Bronchial epithelial cell (primary cell): ENCODE measurements around the gene POR. TPM values are rescaled to one million over a fixed set of nuclear protein-coding genes. Genes with fewer than 3 reads are reported as not detected.
"Not testable (repeated sequence)": the region's sequence is repeated elsewhere in the genome, so short reads cannot be mapped to it uniquely, and the experiment has no call there.

Experiments
- DNase-seq: peaks from one replicate; pipeline ENCODE4 v3.0.0-alpha.2; 2010; ENCODE audit warnings: low read depth
- FAIRE-seq: peaks from 2 replicates; lab custom pipeline; 2011; peaks lifted over from hg19 to GRCh38; lab: Jason Lieb, UNC
- H3K27me3 ChIP-seq: 2 replicates; pipeline ENCODE4 v1.5.1; 2011; ENCODE audit warnings: low read length; ENCODE audit not compliant: control insufficient read depth, insufficient read depth
- H3K36me3 ChIP-seq: 2 replicates; pipeline ENCODE4 v1.5.1; 2011; ENCODE audit warnings: low read length; ENCODE audit not compliant: control insufficient read depth, insufficient read depth
- H3K4me3 ChIP-seq: 2 replicates; pipeline ENCODE4 v1.5.1; 2011; ENCODE audit warnings: mild to moderate bottlenecking, low read depth, low read length, control low read depth
- CTCF ChIP-seq: IDR thresholded peaks from 2 replicates; pipeline ENCODE4 v1.5.1; 2011; ENCODE audit warnings: mild to moderate bottlenecking, moderate library complexity, low read length, control low read depth, inconsistent platforms; ENCODE audit not compliant: insufficient read depth, severe bottlenecking
- total RNA-seq: library from RNA; depleted of rRNA; stranded (reverse); fragments of >200 nt; gene quantifications from 2 replicates; pipeline ENCODE4 v1.2.1, GENCODE V29; 2014

POR gene
- total RNA-seq, 1 donor from 2014 or later: 75.0 TPM

DNA sequence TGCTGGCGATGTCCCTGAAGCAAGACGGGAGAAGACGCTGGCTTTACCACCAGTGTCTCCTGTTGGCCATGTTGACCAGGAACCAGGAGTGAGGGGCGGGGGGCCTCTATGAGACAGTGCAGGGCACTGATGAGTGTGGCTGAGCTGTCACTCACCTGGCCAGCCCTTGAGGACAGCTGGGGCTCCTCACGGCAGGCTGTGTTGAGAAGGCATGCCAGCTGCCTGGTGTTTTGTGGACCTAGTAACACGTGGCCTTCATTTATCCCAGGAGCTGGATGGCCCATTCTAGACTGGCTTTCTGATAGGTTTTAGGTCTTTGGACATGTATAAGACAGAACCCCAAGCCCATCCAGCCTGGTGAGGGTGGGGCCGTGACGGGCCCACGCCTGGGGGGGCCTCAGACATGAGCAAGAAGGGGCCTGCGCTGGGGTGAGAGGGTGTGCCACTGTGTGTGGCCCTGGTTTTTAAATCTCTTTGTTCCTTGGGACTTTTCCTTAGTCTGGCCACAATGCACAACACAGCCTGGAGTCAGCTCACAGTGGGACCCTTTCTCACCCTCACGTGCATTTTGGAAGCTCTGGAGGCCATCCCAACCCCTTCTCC lies 25.6 kb upstream of the POR start:
- Histone ChIP-seq H3K4me3 (no peak overlapping the region), H3K27me3 (no peaks in the 10 kb centered on the region), H3K36me3 (peaks cover 16% of the 10 kb centered on the region)
- FAIRE-seq (no peak), DNase-seq (no peak)
- no peak for TF ChIP-seq CTCF

DNA sequence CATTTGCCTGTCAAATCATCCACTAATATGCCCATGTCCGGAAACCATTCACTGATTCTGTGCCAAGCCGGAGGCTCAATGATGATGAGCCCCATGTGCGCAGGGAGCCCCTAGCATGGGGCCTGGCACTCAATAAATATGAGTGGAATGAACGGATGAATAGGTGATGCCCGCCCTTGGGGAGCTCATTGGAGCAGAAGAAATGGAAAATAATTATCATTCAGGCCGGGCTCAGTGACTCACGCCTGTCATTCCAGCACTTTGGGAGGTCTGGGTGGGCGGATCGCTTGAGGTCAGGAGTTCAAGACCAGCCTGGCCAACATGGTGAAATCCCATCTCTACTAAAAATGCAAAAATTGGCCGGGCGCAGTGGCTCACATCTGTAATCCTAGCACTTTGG lies 25.1 kb upstream of the POR start:
- Histone ChIP-seq H3K27me3 (no peaks in the 10 kb centered on the region), H3K4me3 (no peak overlapping the region), H3K36me3 (peaks cover 14% of the 10 kb centered on the region)
- TF ChIP-seq CTCF: no peak
- FAIRE-seq: peak; percentile 76
- DNase-seq: no peak

DNA sequence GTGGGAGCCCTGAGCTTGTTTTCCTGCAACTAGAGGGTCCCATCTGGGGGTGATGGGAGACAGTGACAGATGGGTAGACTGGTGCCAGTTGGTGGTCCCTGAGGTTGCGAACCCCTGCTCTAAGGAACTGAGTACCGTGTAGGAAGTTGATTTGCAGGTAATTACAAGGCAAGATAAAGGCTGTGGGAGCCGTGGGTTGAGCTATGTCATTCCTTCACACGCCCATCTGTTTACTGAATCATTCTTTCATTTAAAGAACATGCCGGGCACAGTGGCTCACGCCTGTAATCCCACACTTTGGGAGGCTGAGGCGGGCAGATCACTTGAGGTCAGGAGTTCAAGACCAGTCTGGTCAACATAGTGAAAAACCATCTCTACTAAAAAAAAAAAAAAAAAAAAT lies 23.7 kb upstream of the POR start:
- FAIRE-seq, H3K27me3 ChIP-seq, H3K4me3 ChIP-seq, H3K36me3 ChIP-seq: not testable (repeated sequence)
- peak; percentile 12 for DNase-seq

GRCh38 chr7:75891815-75892411 lies 23.0 kb upstream of the POR start:
- FAIRE-seq (no peak), DNase-seq (no peak)
- H3K4me3 ChIP-seq: no peak overlapping the region
- peaks cover 7% of the 10 kb centered on the region for H3K36me3 ChIP-seq
- no peak for TF ChIP-seq CTCF
- H3K27me3 ChIP-seq: no peaks in the 10 kb centered on the region

- FAIRE-seq: peak; percentile 70
- peaks cover 4% of the 10 kb centered on the region for H3K36me3 ChIP-seq
- DNase-seq: peak; percentile 84
- no peak for TF ChIP-seq CTCF
- H3K4me3 ChIP-seq: no peak overlapping the region
- H3K27me3 ChIP-seq: no peaks in the 10 kb centered on the region
Measured at GRCh38 chr7:75892634-75893272, 22.2 kb upstream of the POR start.

DNA sequence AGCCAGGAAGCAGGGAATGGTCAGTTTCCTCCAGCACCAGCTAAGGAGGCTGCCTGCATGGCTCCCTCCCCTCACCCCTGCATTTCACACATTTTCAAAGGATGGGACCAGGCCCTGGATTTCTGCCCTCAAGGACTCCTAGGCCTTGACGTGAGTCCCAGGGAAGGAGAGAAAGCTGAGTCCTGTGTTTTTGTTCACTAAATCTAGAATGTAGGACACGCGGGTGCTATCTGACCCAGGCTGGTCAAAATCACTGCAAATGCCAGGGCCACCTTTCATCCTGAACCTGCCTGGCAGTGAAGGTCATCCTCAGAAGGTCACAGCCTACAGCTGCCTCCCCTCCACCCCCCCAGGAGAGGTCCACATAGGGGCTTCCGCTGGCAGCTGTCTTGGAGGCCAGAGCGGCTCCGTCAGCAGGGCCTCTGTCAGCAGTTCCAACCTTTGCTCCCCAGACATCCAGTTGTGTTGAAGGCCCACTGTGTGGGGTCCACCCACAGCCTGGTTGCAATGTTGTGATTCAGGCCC lies 18.1 kb upstream of the POR start:
- Histone ChIP-seq H3K4me3 (no peak overlapping the region), H3K27me3 (no peaks in the 10 kb centered on the region), H3K36me3 (no peaks in the 10 kb centered on the region)
- FAIRE-seq: no peak
- no peak for DNase-seq
- TF ChIP-seq CTCF: no peak
